Hepatocyte (in vitro differentiated cells): ENCODE data around the gene PRR18. TPM values are rescaled to one million over a fixed set of nuclear protein-coding genes. Genes with fewer than 3 reads are reported as not detected.

Source experiments
- DNase-seq: peaks from one replicate; pipeline ENCODE4 v3.0.0-alpha.2; 2016; ENCODE audit warnings: low spot score
- H2AFZ ChIP-seq: fragments of 200-600 bp; sonication (generic); 2 replicates; pipeline ENCODE4 v1.6.0; 2016; ENCODE audit warnings: antibody characterized with exemption, mild to moderate bottlenecking
- H3K27ac ChIP-seq: fragments of 200-600 bp; sonication (generic); 2 replicates; pipeline ENCODE4 v1.5.1; 2016; ENCODE audit warnings: mild to moderate bottlenecking
- H3K27me3 ChIP-seq: fragments of 200-600 bp; sonication (generic); 2 replicates; pipeline ENCODE4 v1.6.1; 2016
- H3K36me3 ChIP-seq: fragments of 200-600 bp; sonication (generic); replicated peaks from 2 replicates; pipeline ENCODE4 v1.5.1; 2016; ENCODE audit warnings: low read depth; ENCODE audit not compliant: insufficient read depth
- H3K4me1 ChIP-seq: fragments of 200-600 bp; sonication (generic); 2 replicates; pipeline ENCODE4 v1.5.1; 2016; ENCODE audit warnings: mild to moderate bottlenecking, moderate library complexity; ENCODE audit not compliant: insufficient read depth
- H3K4me2 ChIP-seq: fragments of 200-600 bp; sonication (generic); 2 replicates; pipeline ENCODE4 v1.6.0; 2016
- H3K4me3 ChIP-seq: fragments of 200-600 bp; sonication (generic); 2 replicates; pipeline ENCODE4 v1.5.1; 2016; ENCODE audit warnings: mild to moderate bottlenecking
- H3K79me2 ChIP-seq: fragments of 200-600 bp; sonication (generic); 2 replicates; pipeline ENCODE4 v1.6.0; 2017; ENCODE audit warnings: mild to moderate bottlenecking
- H3K9me2 ChIP-seq: fragments of 200-600 bp; sonication (generic); replicated peaks from 2 replicates; pipeline ENCODE4 v1.6.0; 2017; ENCODE audit warnings: mild to moderate bottlenecking; ENCODE audit not compliant: insufficient read depth
- H3K9me3 ChIP-seq: fragments of 200-600 bp; sonication (generic); 2 replicates; pipeline ENCODE4 v1.5.1; 2016; ENCODE audit warnings: low read depth, mild to moderate bottlenecking
- H4K20me1 ChIP-seq: fragments of 200-600 bp; sonication (generic); 2 replicates; pipeline ENCODE4 v1.6.0; 2016; ENCODE audit warnings: mild to moderate bottlenecking; ENCODE audit not compliant: insufficient read depth, poor library complexity, severe bottlenecking
- EZH2 ChIP-seq: fragments of 200-600 bp; sonication (generic); IDR thresholded peaks from 2 replicates; pipeline ENCODE4 v1.6.1; 2016; ENCODE audit warnings: antibody characterized with exemption, mild to moderate bottlenecking, borderline replicate concordance
- EZH2phosphoT487 ChIP-seq: fragments of 200-600 bp; sonication (generic); IDR thresholded peaks from one replicate; pipeline ENCODE4 v1.6.1; 2018; ENCODE audit warnings: antibody characterized with exemption, mild to moderate bottlenecking, low read depth, moderate library complexity; ENCODE audit not compliant: unreplicated experiment, severe bottlenecking
- WGBS: methylation state at CpG from one replicate; pipeline ENCODE4 v1.1.6; 2016; ENCODE audit warnings: low lambda C conversion rate; ENCODE audit errors: missing lambda C conversion rate; 5-methylcytosine and 5-hydroxymethylcytosine counted together
- polyA plus RNA-seq: library from polyadenylated mRNA; unstranded; fragments of >200 nt; fragmentation: Nextera tagmentation; extraction: Ambion mirVana; gene quantifications from 2 replicates; pipeline ENCODE4 v1.2.1, GENCODE V29; 2016
- total RNA-seq: library from RNA; depleted of rRNA; stranded (reverse); fragments of >200 nt; gene quantifications from 2 replicates; pipeline ENCODE4 v1.2.3, GENCODE V29; 2014
- TF ChIP-seq, protein P1 (sequence below): fragments of 200-600 bp; sonication (generic); IDR thresholded peaks from 2 replicates; pipeline ENCODE4 v1.5.1; 2016; ENCODE audit warnings: antibody characterized with exemption, mild to moderate bottlenecking; ENCODE audit not compliant: poor library complexity

The PRR18 gene, protein sequence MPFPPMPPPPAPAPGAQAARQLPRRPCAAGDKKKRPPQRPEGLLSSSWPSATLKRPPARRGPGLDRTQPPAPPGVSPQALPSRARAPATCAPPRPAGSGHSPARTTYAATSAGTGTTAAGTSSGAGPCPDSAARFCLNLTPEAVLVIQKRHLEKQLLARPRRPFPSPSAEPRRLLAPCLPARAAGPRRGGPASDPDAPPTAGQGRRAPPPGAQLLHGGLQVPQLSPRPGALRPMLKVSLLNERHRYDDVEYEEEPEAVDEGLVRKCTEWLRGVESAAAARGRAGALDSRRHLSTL
- total RNA-seq (0.77 and 1.0 TPM in 2 replicates), polyA plus RNA-seq (0.77 and 1.5 TPM in 2 replicates)

DNA sequence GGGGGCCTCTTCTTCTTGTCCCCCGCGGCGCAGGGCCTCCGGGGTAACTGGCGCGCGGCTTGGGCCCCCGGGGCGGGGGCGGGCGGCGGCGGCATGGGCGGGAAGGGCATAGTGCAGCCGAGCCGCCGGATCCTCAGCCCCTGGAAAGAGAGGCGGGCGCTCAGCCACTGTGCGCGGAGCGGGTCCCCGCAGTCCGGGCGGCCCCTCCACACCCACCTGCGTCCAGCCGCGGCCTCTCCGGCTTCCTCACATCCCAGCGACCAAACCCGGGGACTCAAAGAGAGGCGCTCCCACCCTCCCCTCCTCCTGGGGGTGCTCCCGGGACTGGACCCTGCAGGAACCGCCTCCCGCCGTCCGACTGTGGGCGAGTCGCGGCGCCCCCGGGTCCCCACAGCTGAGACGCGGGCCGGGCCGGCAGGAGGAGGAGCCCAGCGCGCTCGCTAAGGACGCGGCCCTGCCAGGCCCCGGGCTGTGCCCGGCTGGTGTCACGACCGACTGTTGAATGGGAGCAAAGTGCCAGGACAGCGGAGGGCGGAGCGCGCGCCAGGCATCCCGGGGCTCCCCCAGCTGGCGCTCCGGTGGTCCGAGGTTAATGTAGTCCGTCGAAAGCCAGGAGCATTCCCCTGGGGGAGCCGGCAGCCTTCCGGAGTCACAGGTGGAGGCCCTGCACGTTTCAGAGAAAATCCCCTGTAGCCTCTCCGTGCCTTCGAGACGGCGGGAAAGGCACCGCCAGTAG lies at the start of gene PRR18:
Gene PRR18 (minus strand): TSS at position 360 of the 736 bp plus-strand sequence. CDS start 250 bp downstream, at position 110.
- Histone ChIP-seq H3K9me3 (no peaks in the 10 kb centered on the region), H3K36me3 (no peaks in the 10 kb centered on the region), H3K4me2 (peak within 1 kb of the TSS; percentile 97), H3K27ac (no peak within 1 kb of the TSS), H2AFZ (peak within 1 kb of the TSS; percentile 84), H3K27me3 (peaks cover 64% of the 10 kb centered on the region), H3K79me2 (no peaks in the 10 kb centered on the region), H3K4me3 (peak within 1 kb of the TSS; percentile 52), H3K4me1 (no peaks in the 10 kb centered on the region), H3K9me2 (no peaks in the 10 kb centered on the region), H4K20me1 (no peaks in the 10 kb centered on the region)
- WGBS: 2% methylated on average over 41 of the region's 74 CpGs
- DNase-seq: peak; percentile 36
- TF ChIP-seq EZH2 (peak; percentile 91), EZH2phosphoT487 (peak; percentile 27)
- TF ChIP-seq, protein P1, sequence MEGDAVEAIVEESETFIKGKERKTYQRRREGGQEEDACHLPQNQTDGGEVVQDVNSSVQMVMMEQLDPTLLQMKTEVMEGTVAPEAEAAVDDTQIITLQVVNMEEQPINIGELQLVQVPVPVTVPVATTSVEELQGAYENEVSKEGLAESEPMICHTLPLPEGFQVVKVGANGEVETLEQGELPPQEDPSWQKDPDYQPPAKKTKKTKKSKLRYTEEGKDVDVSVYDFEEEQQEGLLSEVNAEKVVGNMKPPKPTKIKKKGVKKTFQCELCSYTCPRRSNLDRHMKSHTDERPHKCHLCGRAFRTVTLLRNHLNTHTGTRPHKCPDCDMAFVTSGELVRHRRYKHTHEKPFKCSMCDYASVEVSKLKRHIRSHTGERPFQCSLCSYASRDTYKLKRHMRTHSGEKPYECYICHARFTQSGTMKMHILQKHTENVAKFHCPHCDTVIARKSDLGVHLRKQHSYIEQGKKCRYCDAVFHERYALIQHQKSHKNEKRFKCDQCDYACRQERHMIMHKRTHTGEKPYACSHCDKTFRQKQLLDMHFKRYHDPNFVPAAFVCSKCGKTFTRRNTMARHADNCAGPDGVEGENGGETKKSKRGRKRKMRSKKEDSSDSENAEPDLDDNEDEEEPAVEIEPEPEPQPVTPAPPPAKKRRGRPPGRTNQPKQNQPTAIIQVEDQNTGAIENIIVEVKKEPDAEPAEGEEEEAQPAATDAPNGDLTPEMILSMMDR: no peak

DNA sequence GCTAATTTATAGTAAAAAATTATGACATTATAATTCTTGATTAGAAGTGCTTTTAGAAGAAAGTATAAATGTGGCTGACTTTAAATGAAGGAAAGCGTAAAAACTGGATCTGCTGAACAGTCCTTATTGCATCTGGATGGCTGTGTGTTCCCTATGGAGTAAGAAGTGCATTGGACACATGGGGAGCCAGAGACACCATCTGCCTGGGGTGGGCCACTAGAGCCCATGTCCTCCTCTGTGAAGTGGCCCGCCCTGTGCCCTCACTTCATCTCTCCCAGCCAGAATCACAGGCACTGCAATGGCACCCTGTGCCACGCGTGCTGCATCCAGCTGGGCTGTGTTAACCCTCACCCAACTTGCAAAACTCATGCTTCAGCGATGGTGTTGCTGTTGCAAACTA lies 47.4 kb upstream of the PRR18 start:
- Histone ChIP-seq H3K27ac (no peak overlapping the region), H3K4me1 (no peaks in the 10 kb centered on the region), H2AFZ (no peak overlapping the region), H3K79me2 (no peaks in the 10 kb centered on the region), H3K9me3 (no peaks in the 10 kb centered on the region), H3K36me3 (no peaks in the 10 kb centered on the region), H4K20me1 (no peaks in the 10 kb centered on the region), H3K9me2 (no peaks in the 10 kb centered on the region), H3K27me3 (no peaks in the 10 kb centered on the region), H3K4me3 (no peak overlapping the region), H3K4me2 (no peak overlapping the region)
- DNase-seq: no peak
- 86% methylated on average over 5 of the region's 5 CpGs for WGBS
- TF ChIP-seq, protein P1: no peak
- TF ChIP-seq EZH2 (no peak), EZH2phosphoT487 (no peak)

DNA sequence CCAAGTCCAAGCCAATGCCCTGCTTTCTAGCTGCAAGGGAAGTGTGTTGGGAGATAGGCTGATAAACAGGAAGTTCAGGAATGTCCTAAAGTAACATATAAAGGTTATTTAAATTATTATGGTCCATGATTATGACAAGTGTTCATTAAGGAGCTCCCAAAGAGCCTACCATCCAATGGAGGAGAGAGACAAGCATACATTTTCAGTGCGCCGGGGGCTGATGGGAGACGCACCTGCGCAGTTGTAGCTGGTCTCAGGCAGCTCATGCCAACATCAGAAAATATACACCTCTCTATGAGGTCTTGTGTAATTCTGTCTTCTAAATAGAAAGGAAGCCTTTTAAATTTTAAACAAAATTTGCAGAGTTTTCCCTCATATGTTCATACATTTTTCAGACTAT lies 46.8 kb upstream of the PRR18 start:
- no peaks in the 10 kb centered on the region for H3K9me3 ChIP-seq
- H3K79me2 ChIP-seq: no peaks in the 10 kb centered on the region
- no peaks in the 10 kb centered on the region for H4K20me1 ChIP-seq
- no peaks in the 10 kb centered on the region for H3K36me3 ChIP-seq
- no peak overlapping the region for H3K27ac ChIP-seq
- no peak overlapping the region for H3K4me3 ChIP-seq
- TF ChIP-seq EZH2: no peak
- no peak for TF ChIP-seq EZH2phosphoT487
- TF ChIP-seq, protein P1: no peak
- H3K27me3 ChIP-seq: no peaks in the 10 kb centered on the region
- no peaks in the 10 kb centered on the region for H3K4me1 ChIP-seq
- no peak for DNase-seq
- no peak overlapping the region for H3K4me2 ChIP-seq
- H2AFZ ChIP-seq: no peak overlapping the region
- 97% methylated on average over 4 of the region's 4 CpGs for WGBS
- H3K9me2 ChIP-seq: no peaks in the 10 kb centered on the region
